Stimulated activated memory B cell treated with anti-CD40 and anti-IgM and Interleukin-4, amounts not matched to agents 10 μg/mL and 1 μg/mL and 100 μg/mL, for 72 hours (primary cell): ENCODE measurements around the gene FBXW5.

Experiments
- ATAC-seq: fragments of 150-1000 bp; cut with Tn5 transposase; 2 replicates; pipeline ENCODE4 v1.10.0; 2021
- H3K27ac Mint-ChIP-seq: one replicate; pipeline ENCODE4 v1.8.0; 2022; ENCODE audit warnings: mild to moderate bottlenecking, mixed read lengths
- H3K27me3 Mint-ChIP-seq: one replicate; pipeline ENCODE4 v1.8.0; 2022; ENCODE audit warnings: mixed read lengths
- H3K36me3 Mint-ChIP-seq: one replicate; pipeline ENCODE4 v1.8.0; 2022; ENCODE audit warnings: mixed read lengths
- H3K4me1 Mint-ChIP-seq: one replicate; pipeline ENCODE4 v1.8.0; 2022; ENCODE audit warnings: mixed read lengths
- H3K4me3 Mint-ChIP-seq: one replicate; pipeline ENCODE4 v1.8.0; 2022; ENCODE audit warnings: mild to moderate bottlenecking, moderate library complexity, mixed read lengths
- H3K9me3 Mint-ChIP-seq: one replicate; pipeline ENCODE4 v1.8.0; 2022; ENCODE audit warnings: mixed read lengths

FBXW5 gene

GRCh38 chr9:136969774-136970173 lies 25.2 kb upstream of the FBXW5 start:
- ATAC-seq = no peak
- H3K27me3 Mint-ChIP-seq = peaks cover 68% of the 10 kb centered on the region
- H3K4me3 Mint-ChIP-seq = no peak overlapping the region

GRCh38 chr9:136969150-136969549 lies 24.6 kb upstream of the FBXW5 start:
- H3K36me3 Mint-ChIP-seq = no peaks in the 10 kb centered on the region
- H3K27me3 Mint-ChIP-seq = peaks cover 68% of the 10 kb centered on the region
- no peaks in the 10 kb centered on the region for H3K9me3 Mint-ChIP-seq
- no peak for ATAC-seq
- H3K4me1 Mint-ChIP-seq = peaks cover 10% of the 10 kb centered on the region
- no peak overlapping the region for H3K27ac Mint-ChIP-seq
- H3K4me3 Mint-ChIP-seq = no peak overlapping the region

More at GRCh38 chr9:136969774-136970173, 25.2 kb upstream of the FBXW5 start:
- no peaks in the 10 kb centered on the region for H3K9me3 Mint-ChIP-seq
- H3K27ac Mint-ChIP-seq = no peak overlapping the region
- no peaks in the 10 kb centered on the region for H3K36me3 Mint-ChIP-seq
- peaks cover 10% of the 10 kb centered on the region for H3K4me1 Mint-ChIP-seq

- no peaks in the 10 kb centered on the region for H3K36me3 Mint-ChIP-seq
- no peak overlapping the region for H3K27ac Mint-ChIP-seq
- no peak for ATAC-seq
- H3K9me3 Mint-ChIP-seq = no peaks in the 10 kb centered on the region
- peaks cover 10% of the 10 kb centered on the region for H3K4me1 Mint-ChIP-seq
- H3K27me3 Mint-ChIP-seq = peaks cover 68% of the 10 kb centered on the region
- no peak overlapping the region for H3K4me3 Mint-ChIP-seq
Measured at GRCh38 chr9:136968333-136969127, 24.0 kb upstream of the FBXW5 start.

- Mint-ChIP-seq H3K27ac (no peak overlapping the region), H3K4me3 (peak overlapping the region; percentile 29)
- ATAC-seq = no peak
Measured at GRCh38 chr9:136965771-136966484, 21.4 kb upstream of the FBXW5 start.

GRCh38 chr9:136964833-136965422 lies 20.4 kb upstream of the FBXW5 start:
- H3K4me1 Mint-ChIP-seq = peaks cover 10% of the 10 kb centered on the region
- peaks cover 42% of the 10 kb centered on the region for H3K27me3 Mint-ChIP-seq
- H3K4me3 Mint-ChIP-seq = no peak overlapping the region
- no peaks in the 10 kb centered on the region for H3K36me3 Mint-ChIP-seq
- no peaks in the 10 kb centered on the region for H3K9me3 Mint-ChIP-seq
- ATAC-seq = no peak
- no peak overlapping the region for H3K27ac Mint-ChIP-seq

More at GRCh38 chr9:136965771-136966484, 21.4 kb upstream of the FBXW5 start:
- peaks cover 52% of the 10 kb centered on the region for H3K27me3 Mint-ChIP-seq
- peaks cover 10% of the 10 kb centered on the region for H3K4me1 Mint-ChIP-seq
- H3K36me3 Mint-ChIP-seq = no peaks in the 10 kb centered on the region
- H3K9me3 Mint-ChIP-seq = no peaks in the 10 kb centered on the region

- no peak for ATAC-seq
- Mint-ChIP-seq H3K36me3 (no peaks in the 10 kb centered on the region), H3K27me3 (peaks cover 37% of the 10 kb centered on the region), H3K4me3 (no peak overlapping the region), H3K27ac (no peak overlapping the region), H3K4me1 (peaks cover 10% of the 10 kb centered on the region), H3K9me3 (no peaks in the 10 kb centered on the region)
Measured at GRCh38 chr9:136964171-136964689, 19.7 kb upstream of the FBXW5 start.

- Mint-ChIP-seq H3K27ac (no peak overlapping the region), H3K9me3 (no peaks in the 10 kb centered on the region), H3K27me3 (peaks cover 37% of the 10 kb centered on the region), H3K4me3 (no peak overlapping the region), H3K4me1 (peaks cover 10% of the 10 kb centered on the region), H3K36me3 (no peaks in the 10 kb centered on the region)
- no peak for ATAC-seq
Measured at GRCh38 chr9:136963751-136964150, 19.2 kb upstream of the FBXW5 start.

- Mint-ChIP-seq H3K27ac (no peak overlapping the region), H3K9me3 (no peaks in the 10 kb centered on the region), H3K4me1 (peaks cover 10% of the 10 kb centered on the region), H3K27me3 (peaks cover 37% of the 10 kb centered on the region), H3K36me3 (no peaks in the 10 kb centered on the region), H3K4me3 (no peak overlapping the region)
- ATAC-seq = no peak
Measured at GRCh38 chr9:136963341-136963740, 18.8 kb upstream of the FBXW5 start.

- H3K36me3 Mint-ChIP-seq = no peaks in the 10 kb centered on the region
- H3K27ac Mint-ChIP-seq = no peak overlapping the region
- no peak for ATAC-seq
- peaks cover 34% of the 10 kb centered on the region for H3K27me3 Mint-ChIP-seq
- peaks cover 10% of the 10 kb centered on the region for H3K4me1 Mint-ChIP-seq
- no peak overlapping the region for H3K4me3 Mint-ChIP-seq
- H3K9me3 Mint-ChIP-seq = no peaks in the 10 kb centered on the region
Measured at GRCh38 chr9:136962701-136963248, 18.2 kb upstream of the FBXW5 start.

GRCh38 chr9:136962163-136962562 lies 17.6 kb upstream of the FBXW5 start:
- H3K27ac Mint-ChIP-seq = no peak overlapping the region
- no peaks in the 10 kb centered on the region for H3K36me3 Mint-ChIP-seq
- H3K4me3 Mint-ChIP-seq = no peak overlapping the region
- ATAC-seq = no peak
- peaks cover 10% of the 10 kb centered on the region for H3K4me1 Mint-ChIP-seq
- peaks cover 28% of the 10 kb centered on the region for H3K27me3 Mint-ChIP-seq
- no peaks in the 10 kb centered on the region for H3K9me3 Mint-ChIP-seq

- Mint-ChIP-seq H3K27ac (no peak overlapping the region), H3K9me3 (peaks cover 4% of the 10 kb centered on the region), H3K36me3 (peaks cover 5% of the 10 kb centered on the region), H3K4me1 (peaks cover 10% of the 10 kb centered on the region), H3K4me3 (no peak overlapping the region), H3K27me3 (peaks cover 30% of the 10 kb centered on the region)
- ATAC-seq = no peak
Measured at GRCh38 chr9:136961279-136962065, 16.9 kb upstream of the FBXW5 start.

- ATAC-seq = no peak
Measured at GRCh38 chr9:136960938-136961275, 16.4 kb upstream of the FBXW5 start.

GRCh38 chr9:136960212-136960937 lies 15.8 kb upstream of the FBXW5 start:
- H3K9me3 Mint-ChIP-seq = peaks cover 5% of the 10 kb centered on the region
- H3K27ac Mint-ChIP-seq = no peak overlapping the region
- H3K27me3 Mint-ChIP-seq = peaks cover 30% of the 10 kb centered on the region
- H3K4me1 Mint-ChIP-seq = no peaks in the 10 kb centered on the region
- peaks cover 6% of the 10 kb centered on the region for H3K36me3 Mint-ChIP-seq
- ATAC-seq = no peak
- H3K4me3 Mint-ChIP-seq = no peak overlapping the region

More at GRCh38 chr9:136960938-136961275, 16.4 kb upstream of the FBXW5 start:
- Mint-ChIP-seq H3K4me3 (no peak overlapping the region), H3K4me1 (peaks cover 5% of the 10 kb centered on the region), H3K36me3 (peaks cover 6% of the 10 kb centered on the region), H3K9me3 (peaks cover 5% of the 10 kb centered on the region), H3K27ac (no peak overlapping the region), H3K27me3 (peaks cover 30% of the 10 kb centered on the region)
